AG09319 (cell line): ENCODE measurements around the gene PHC2.

Experiments
- DNase-seq: peaks from one replicate; pipeline ENCODE4 v3.0.0-alpha.2; 2010; ENCODE audit warnings: low read depth; ENCODE audit errors: extremely low read depth
- TF ChIP-seq, protein P1 (sequence below): IDR thresholded peaks from 2 replicates; pipeline ENCODE4 v1.5.1; 2011; ENCODE audit warnings: low read depth, mild to moderate bottlenecking, inconsistent platforms, low read length, moderate library complexity

The PHC2 gene

DNA sequence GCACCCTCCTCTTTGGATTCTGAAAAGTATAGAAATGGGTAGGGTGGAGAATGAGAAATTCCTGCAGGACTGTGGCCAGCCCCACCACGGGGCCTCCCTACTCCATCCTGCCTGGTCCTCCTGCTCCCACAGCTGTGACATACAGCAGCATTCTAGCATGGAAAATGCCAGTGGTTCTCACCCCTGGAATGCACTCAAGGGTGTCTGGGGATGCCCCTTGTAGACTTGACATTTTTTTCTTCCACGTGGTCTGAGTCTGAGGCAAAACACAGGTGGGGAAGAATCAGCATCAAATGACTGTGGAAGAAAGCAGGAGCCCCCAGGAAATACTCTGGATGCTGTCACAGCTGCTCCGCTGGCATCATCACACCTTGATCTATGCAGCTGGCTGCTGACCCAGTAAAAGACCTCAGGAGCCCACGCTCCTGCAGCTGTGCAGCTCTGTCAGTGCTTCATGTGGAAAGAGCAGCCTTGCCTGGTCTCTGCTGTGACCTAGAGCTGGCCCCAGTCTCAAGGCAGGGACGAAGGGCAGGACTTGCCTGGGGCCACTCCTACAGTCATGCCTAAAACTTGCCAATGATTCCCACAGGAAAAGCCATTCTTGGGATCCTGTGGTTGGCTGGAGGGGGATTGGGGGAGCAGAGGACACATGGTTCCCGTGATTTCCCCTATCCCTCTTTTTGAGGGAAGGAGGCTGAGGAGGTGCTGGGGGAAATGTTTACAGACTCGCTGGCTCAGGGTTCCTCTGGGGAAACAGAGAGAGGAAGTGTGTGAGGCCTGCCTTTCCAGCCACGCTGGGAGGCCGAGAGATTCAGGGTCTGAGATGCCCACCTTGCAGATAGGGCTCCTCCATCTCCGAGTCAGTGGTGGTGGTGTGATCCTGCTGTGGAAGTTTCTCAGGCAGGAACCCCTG, 99.2 kb downstream of the PHC2 start:
- no peak for DNase-seq
- TF ChIP-seq, protein P1, sequence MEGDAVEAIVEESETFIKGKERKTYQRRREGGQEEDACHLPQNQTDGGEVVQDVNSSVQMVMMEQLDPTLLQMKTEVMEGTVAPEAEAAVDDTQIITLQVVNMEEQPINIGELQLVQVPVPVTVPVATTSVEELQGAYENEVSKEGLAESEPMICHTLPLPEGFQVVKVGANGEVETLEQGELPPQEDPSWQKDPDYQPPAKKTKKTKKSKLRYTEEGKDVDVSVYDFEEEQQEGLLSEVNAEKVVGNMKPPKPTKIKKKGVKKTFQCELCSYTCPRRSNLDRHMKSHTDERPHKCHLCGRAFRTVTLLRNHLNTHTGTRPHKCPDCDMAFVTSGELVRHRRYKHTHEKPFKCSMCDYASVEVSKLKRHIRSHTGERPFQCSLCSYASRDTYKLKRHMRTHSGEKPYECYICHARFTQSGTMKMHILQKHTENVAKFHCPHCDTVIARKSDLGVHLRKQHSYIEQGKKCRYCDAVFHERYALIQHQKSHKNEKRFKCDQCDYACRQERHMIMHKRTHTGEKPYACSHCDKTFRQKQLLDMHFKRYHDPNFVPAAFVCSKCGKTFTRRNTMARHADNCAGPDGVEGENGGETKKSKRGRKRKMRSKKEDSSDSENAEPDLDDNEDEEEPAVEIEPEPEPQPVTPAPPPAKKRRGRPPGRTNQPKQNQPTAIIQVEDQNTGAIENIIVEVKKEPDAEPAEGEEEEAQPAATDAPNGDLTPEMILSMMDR: no peak

DNA sequence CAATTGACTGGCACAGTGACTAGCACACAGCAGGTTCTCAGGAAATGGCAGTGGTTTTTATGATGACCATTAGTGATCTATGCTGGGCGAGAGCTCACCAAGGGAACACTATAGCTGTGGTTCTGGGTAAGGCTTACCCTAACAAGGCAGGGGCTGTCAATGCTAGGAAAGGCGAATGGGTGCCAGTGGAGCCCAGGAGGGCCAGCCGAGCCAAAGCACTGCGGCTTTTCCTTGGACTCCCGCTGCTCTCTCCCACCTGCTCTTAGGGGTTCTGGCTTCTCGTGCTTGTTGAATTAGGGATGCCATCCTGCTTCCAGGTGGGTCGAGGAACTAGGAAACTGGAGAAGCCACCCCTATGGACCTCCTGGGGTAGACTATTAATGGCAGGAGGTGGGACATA, 100.0 kb downstream of the PHC2 start:
- TF ChIP-seq, protein P1: no peak
- DNase-seq: no peak

GRCh38 chr1:33330361-33330890, 100.5 kb downstream of the PHC2 start:
- TF ChIP-seq, protein P1: no peak

DNA sequence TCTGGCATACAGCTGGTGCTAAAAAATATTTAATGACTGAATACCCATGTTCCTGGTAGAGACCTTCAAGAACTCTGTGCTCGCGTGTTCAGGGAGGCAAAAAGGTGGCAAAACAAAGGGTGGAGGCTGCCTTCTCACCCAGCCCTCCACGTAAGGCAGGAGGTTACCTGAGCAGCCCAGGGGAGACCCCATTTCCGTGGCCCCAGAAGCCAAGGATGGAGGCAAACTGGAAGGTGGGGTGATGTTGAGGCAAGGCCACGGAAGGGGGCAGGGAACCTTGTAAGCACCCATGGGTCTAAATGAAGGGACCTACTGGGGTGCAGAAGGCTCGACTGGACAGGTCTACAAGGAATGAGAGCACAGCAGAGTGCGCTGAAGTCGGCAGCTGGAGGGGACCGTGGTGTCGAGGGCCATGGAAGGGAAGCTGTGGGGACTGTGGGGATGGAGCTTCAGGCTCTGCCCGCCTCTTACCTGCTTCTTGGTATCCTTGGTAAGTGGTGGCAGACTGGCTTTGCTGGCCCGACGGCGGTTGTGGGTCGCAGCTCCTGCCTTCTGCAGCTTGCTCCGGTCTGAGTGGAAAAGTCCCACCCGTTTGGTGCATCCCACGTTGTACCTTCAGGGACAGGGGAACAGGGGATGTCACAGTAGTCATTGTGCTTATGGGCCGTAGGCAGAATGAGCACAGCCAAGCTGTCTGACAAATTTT, 101.1 kb downstream of the PHC2 start:
- TF ChIP-seq, protein P1: no peak
- no peak for DNase-seq

More at GRCh38 chr1:33330361-33330890, 100.5 kb downstream of the PHC2 start:
- no peak for DNase-seq

DNA sequence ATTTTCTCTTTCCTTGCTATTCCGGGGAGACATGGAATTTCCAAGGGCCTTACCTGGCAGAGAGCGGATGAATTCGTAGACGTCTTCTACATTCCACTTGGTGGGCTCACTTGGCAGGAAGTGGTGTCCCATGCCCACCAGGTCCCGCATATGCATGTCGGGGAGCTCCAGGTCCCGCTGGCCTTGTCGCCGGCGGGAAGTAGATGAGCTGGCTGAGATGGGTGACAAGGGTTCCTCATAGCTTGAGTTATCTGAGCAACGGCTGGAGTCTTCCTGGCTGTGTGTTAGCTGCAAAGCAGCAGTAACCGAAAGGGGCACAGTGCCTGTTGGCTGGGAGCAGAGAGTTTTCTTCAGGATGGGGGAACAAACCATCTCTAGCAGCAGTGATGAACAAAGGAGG, 102.1 kb downstream of the PHC2 start:
- no peak for DNase-seq
- TF ChIP-seq, protein P1: no peak

GRCh38 chr1:33327587-33328325, 103.1 kb downstream of the PHC2 start:
- TF ChIP-seq, protein P1: peak; percentile 8; the same call in 1 of the 2 replicates
- DNase-seq: peak; percentile 95
